AG20443 (cell line): ENCODE results near the gene MORC1.

Experiments
- DNase-seq: peaks from one replicate; pipeline ENCODE4 v3.0.0; 2012; ENCODE audit warnings: low spot score, mixed read lengths

MORC1 gene

GRCh38 chr3:108946292-108947285 is 171.3 kb downstream of the MORC1 start:
- no peak for DNase-seq

- no peak for DNase-seq
These were observed 177.2 kb downstream of the MORC1 start for GRCh38 chr3:108940568-108941263.

- DNase-seq: no peak
These were observed 177.8 kb downstream of the MORC1 start for GRCh38 chr3:108940166-108940565.

DNA sequence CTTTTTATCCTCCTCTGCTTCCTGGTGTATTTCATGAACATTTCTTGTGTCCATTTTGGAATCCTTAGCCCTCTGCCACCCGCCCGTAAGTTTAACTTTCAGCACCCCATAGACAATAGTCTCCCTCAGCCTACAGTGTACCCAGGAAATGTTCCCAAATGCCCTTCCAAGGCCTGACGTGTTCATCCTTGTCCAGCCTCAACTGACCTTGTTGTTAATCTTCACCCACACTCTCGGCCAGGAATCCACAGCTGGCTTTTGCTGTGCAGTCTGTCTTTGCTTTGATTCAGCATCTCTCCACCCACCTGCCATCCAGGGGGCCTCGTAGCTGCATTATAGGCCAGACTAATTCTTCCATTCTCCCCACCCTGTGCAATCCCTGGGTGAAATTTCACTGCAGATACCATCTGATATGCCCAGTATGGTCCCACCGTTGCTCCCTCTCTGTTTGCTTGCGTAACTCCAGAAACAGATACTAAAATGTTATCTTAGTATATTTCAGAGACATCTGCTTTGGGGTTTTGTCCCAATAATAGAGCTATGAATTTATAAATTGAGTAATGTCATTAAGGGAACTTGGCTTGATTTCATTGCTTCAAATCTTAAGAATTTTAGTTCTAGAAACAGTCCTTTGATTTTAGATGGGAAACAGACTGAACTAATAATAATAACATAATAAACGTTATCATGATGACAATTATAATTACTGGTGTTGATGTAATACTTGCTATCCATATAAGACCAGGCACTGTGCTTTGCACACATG is 180.8 kb downstream of the MORC1 start:
- DNase-seq: no peak

GRCh38 chr3:108931035-108931434 is 186.9 kb downstream of the MORC1 start:
- DNase-seq: no peak

GRCh38 chr3:108918866-108919265 is 199.1 kb downstream of the MORC1 start:
- DNase-seq: no peak

DNA sequence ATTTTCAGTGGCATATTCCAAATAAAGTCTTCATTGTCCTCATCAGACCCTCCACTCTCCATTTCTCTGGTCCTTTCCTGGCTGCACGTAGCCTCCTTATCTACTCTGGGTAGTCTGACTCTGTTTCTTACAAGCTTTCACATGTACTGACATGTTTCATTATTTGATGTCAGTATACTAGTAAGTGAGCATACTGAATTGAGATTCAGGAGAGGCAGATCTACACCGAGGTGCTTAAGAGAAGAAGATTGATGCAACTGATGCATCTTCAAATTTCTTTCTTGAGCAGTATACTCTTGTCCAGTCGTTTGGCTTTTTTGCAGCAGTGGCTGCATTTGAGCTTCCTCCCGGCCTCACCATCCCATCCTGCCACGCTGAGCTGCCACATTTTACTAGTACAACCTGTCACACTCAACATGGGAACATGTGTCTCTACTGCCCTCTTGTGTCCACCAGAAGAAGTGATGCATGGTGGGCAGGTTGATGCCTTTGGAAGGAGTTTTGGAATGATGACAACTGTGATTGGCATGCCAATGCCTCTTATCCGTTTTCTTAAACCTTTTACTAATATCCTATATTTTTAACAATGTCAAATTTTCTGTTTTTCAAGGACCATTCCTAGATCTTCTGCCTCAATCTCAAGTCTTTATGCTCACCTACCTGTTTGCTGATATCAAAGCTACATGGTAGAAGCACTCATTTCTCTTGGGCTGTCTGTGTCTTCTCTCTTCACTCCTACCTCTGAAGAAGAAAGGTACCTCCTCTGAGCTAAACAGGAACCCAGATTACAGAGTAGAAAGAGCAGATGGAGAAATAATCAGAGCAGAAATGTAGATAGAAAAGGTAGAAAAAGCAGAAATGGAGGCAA is 202.9 kb downstream of the MORC1 start:
- DNase-seq: peak; percentile 70

DNA sequence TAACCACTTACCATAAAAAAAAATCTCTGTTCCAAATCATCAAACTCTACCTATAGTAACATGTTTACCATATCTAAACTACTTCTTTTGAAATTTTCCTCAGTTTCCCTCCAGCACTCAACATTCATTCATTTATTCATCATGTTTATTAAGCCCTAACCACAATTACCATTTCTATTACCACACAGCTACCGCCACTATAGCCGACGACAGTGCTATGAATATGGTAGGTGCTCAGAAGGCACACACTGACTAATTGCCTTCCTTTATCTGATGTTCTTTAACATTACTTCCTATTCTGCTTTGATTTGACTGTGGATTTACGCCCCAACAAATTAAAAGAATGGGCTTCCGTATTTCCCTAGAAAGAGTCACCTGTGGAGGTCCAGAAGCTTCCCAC is 208.1 kb downstream of the MORC1 start:
- DNase-seq: no peak
